IMR-90 (cell line): Measurements from ENCODE around the gene PIGH. TPM values are rescaled to one million over a fixed set of nuclear protein-coding genes. Genes with fewer than 3 reads are reported as not detected.

Experiments
- ATAC-seq: fragments of 200-7000 bp; cut with Tn5 transposase; 2 replicates; pipeline ENCODE4 v1.9.1; 2020; ENCODE audit warnings: low read depth, mild to moderate bottlenecking, moderate library complexity
- BruUV-seq: library from RNA; stranded (reverse); fragments of 400-500 nt; replicated peaks from 2 replicates; lab custom pipeline; 2021; lab: Mats Ljungman, UMichigan
- CTCF ChIA-PET: fragments of 300-600 bp; formaldehyde crosslinking; extraction: SDS; loops from one replicate; lab custom pipeline; 2021; ENCODE audit warnings: antibody characterized with exemption; lab: Yijun Ruan, JAX
- POLR2A ChIA-PET: fragments of 300-600 bp; sonication (Branson Sonifier 250); formaldehyde crosslinking; loops from one replicate; lab custom pipeline; 2022; ENCODE audit warnings: antibody characterized with exemption; ENCODE audit not compliant: unreplicated experiment; lab: Charles Lee
- DNase-seq: peaks from one replicate; pipeline ENCODE4 v3.0.0; 2013
- H2AFZ ChIP-seq: replicated peaks from 2 replicates; pipeline ENCODE3; 2013; ENCODE audit warnings: low read length, mild to moderate bottlenecking; ENCODE audit not compliant: poor library complexity
- H2AK5ac ChIP-seq: 2 replicates; pipeline ENCODE4 v1.6.1; 2013; ENCODE audit warnings: low read depth, low read length, inconsistent platforms
- H2AK9ac ChIP-seq: replicated peaks from 2 replicates; pipeline ENCODE3; 2013; ENCODE audit warnings: mild to moderate bottlenecking, low read depth, low read length, moderate library complexity; ENCODE audit not compliant: poor library complexity
- H2BK120ac ChIP-seq: 2 replicates; pipeline ENCODE4 v1.6.1; 2013; ENCODE audit warnings: low read depth, low read length, inconsistent platforms
- H2BK15ac ChIP-seq: 3 replicates; pipeline ENCODE4 v1.6.1; 2013; ENCODE audit warnings: low read depth, low read length, inconsistent platforms
- H2BK20ac ChIP-seq: 2 replicates; pipeline ENCODE4 v1.6.1; 2013; ENCODE audit warnings: low read depth, mild to moderate bottlenecking, inconsistent platforms, low read length, moderate library complexity
- H2BK5ac ChIP-seq: 2 replicates; pipeline ENCODE4 v1.6.1; 2013; ENCODE audit warnings: mild to moderate bottlenecking, low read depth, low read length, inconsistent platforms; ENCODE audit not compliant: poor library complexity, severe bottlenecking
- H3K14ac ChIP-seq: replicated peaks from 2 replicates; pipeline ENCODE4 v1.6.1; 2013; ENCODE audit warnings: low read depth, low read length, inconsistent platforms
- H3K18ac ChIP-seq: 2 replicates; pipeline ENCODE4 v1.6.1; 2013; ENCODE audit warnings: low read depth, low read length, control low read depth
- H3K23ac ChIP-seq: 2 replicates; pipeline ENCODE4 v1.6.1; 2013; ENCODE audit warnings: low read depth, low read length, inconsistent platforms
- H3K27ac ChIP-seq: 2 replicates; pipeline ENCODE4 v1.5.1; 2013; ENCODE audit warnings: mild to moderate bottlenecking, control low read depth, low read length; ENCODE audit not compliant: insufficient read depth
- H3K27me3 ChIP-seq: 2 replicates; pipeline ENCODE4 v1.6.1; 2013; ENCODE audit warnings: low read length; ENCODE audit not compliant: control insufficient read depth, insufficient read depth
- H3K36me3 ChIP-seq: 2 replicates; pipeline ENCODE4 v1.6.1; 2013; ENCODE audit warnings: low read length, mixed read lengths; ENCODE audit not compliant: control insufficient read depth, insufficient read depth
- H3K4ac ChIP-seq: 2 replicates; pipeline ENCODE4 v1.6.1; 2013; ENCODE audit warnings: low read depth, low read length, inconsistent platforms
- H3K4me1 ChIP-seq: 2 replicates; pipeline ENCODE4 v1.6.1; 2013; ENCODE audit warnings: low read length, mixed read lengths; ENCODE audit not compliant: control insufficient read depth, insufficient read depth
- H3K4me2 ChIP-seq: 2 replicates; pipeline ENCODE4 v1.6.1; 2013; ENCODE audit warnings: low read depth, mild to moderate bottlenecking, control low read depth, low read length, moderate library complexity
- H3K4me3 ChIP-seq: 2 replicates; pipeline ENCODE4 v1.5.1; 2013; ENCODE audit warnings: low read depth, mild to moderate bottlenecking, control low read depth, low read length, moderate library complexity; ENCODE audit not compliant: insufficient read depth
- H3K56ac ChIP-seq: 2 replicates; pipeline ENCODE4 v1.6.1; 2013; ENCODE audit warnings: low read length, inconsistent platforms; ENCODE audit not compliant: insufficient read depth; ENCODE audit errors: extremely low read depth
- H3K79me1 ChIP-seq, 2 experiments: 2 replicates each; pipeline ENCODE4 v1.6.1; 2013; ENCODE audit warnings: low read length in 2 of 2, inconsistent platforms in 1 of 2, low read depth in 1 of 2
- H3K9ac ChIP-seq: 2 replicates; pipeline ENCODE4 v1.6.1; 2013; ENCODE audit warnings: low read depth, low read length, control low read depth
- H3K9me1 ChIP-seq: 2 replicates; pipeline ENCODE4 v1.6.1; 2013; ENCODE audit warnings: low read length, inconsistent platforms; ENCODE audit not compliant: insufficient read depth
- H3K9me3 ChIP-seq: 2 replicates; pipeline ENCODE4 v1.6.1; 2013; ENCODE audit warnings: low read length; ENCODE audit not compliant: control insufficient read depth, insufficient read depth
- H4K20me1 ChIP-seq: 2 replicates; pipeline ENCODE4 v1.6.1; 2013; ENCODE audit warnings: low read length, inconsistent platforms; ENCODE audit not compliant: insufficient read depth
- H4K5ac ChIP-seq: 2 replicates; pipeline ENCODE4 v1.6.1; 2013; ENCODE audit warnings: mild to moderate bottlenecking, low read depth, low read length, control low read depth
- H4K8ac ChIP-seq, 2 experiments: 2 replicates each; pipeline ENCODE4 v1.6.1; 2013; ENCODE audit warnings: low read depth in 2 of 2, low read length in 2 of 2, control low read depth in 1 of 2, inconsistent platforms in 1 of 2
- H4K91ac ChIP-seq: 2 replicates; pipeline ENCODE4 v1.6.1; 2013; ENCODE audit warnings: low read depth, low read length, inconsistent platforms; ENCODE audit not compliant: insufficient read depth
- CEBPB ChIP-seq: IDR thresholded peaks from 2 replicates; pipeline ENCODE4 v1.6.1; 2012; ENCODE audit warnings: low read depth, low read length, improper control_type of control experiment
- CHD1 ChIP-seq: IDR thresholded peaks from 2 replicates; pipeline ENCODE4 v1.6.1; 2012; ENCODE audit warnings: low read depth, low read length, improper control_type of control experiment
- CTCF ChIP-seq: conservative IDR thresholded peaks from 2 replicates; pipeline ENCODE4 v1.5.1; 2012; ENCODE audit warnings: mild to moderate bottlenecking, low read depth, low read length, improper control_type of control experiment
- MAZ ChIP-seq: IDR thresholded peaks from 2 replicates; pipeline ENCODE4 v1.6.1; 2012; ENCODE audit warnings: low read depth, mild to moderate bottlenecking, low read length, improper control_type of control experiment, moderate library complexity, borderline replicate concordance
- MXI1 ChIP-seq: IDR thresholded peaks from 2 replicates; pipeline ENCODE4 v1.6.1; 2012; ENCODE audit warnings: low read depth, mild to moderate bottlenecking, low read length, moderate library complexity, borderline replicate concordance
- NFE2L2 ChIP-seq: fragments of 150-350 bp; IDR thresholded peaks from 2 replicates; pipeline ENCODE4 v1.6.1; 2016; ENCODE audit warnings: low read depth, mild to moderate bottlenecking, low read length
- USF2 ChIP-seq: fragments of 150-350 bp; IDR thresholded peaks from 2 replicates; pipeline ENCODE4 v1.6.1; 2017; ENCODE audit warnings: mild to moderate bottlenecking, antibody characterized with exemption, low read length, low read depth
- WGBS, 2 experiments: methylation state at CpG; one replicate each; pipeline versions ENCODE4 v1.1.5 to v1.1.7; 2013; ENCODE audit warnings: missing lambda C conversion rate in 2 of 2; ENCODE audit not compliant: insufficient read length in 1 of 2; ENCODE audit errors: extremely low coverage in 2 of 2; 5-methylcytosine and 5-hydroxymethylcytosine counted together
- dilution Hi-C: fragments of 300-500 bp; cut with HindIII; formaldehyde crosslinking; loops from one replicate; pipeline ENCODE4 v1.14.3; 2018; ENCODE audit warnings: low sequenced_read_pairs; ENCODE audit not compliant: unreplicated experiment
- in situ Hi-C: fragments of 300-500 bp; cut with MboI; formaldehyde crosslinking; loops from 3 replicates; pipeline ENCODE4 v1.14.3; 2019; ENCODE audit warnings: low sequenced_read_pairs, inconsistent platforms, mixed read lengths
- intact Hi-C: fragments of 100-400 bp; cut with micrococcal nuclease; formaldehyde crosslinking; loops from 2 replicates; pipeline ENCODE4 v1.10.0; 2022
- polyA plus RNA-seq, 3 experiments: library from polyadenylated mRNA; depleted of rRNA; stranded (reverse); fragments of >200 nt; gene quantifications; 2 replicates each; pipeline ENCODE4 v1.2.3, GENCODE V29; 2012; ENCODE audit warnings: low replicate concordance in 1 of 3
- total RNA-seq: library from RNA; depleted of rRNA; stranded (reverse); fragments of >200 nt; gene quantifications from 2 replicates; pipeline ENCODE4 v1.2.3, GENCODE V29; 2012

Gene PIGH
- total and polyA plus RNA-seq, 2 of the 4 experiments (the other 2 are of a cell fraction), result 7.9 to 13.5 TPM

- H4K5ac ChIP-seq, result no peak overlapping the region
- no peak overlapping the region for H4K91ac ChIP-seq
- no peak overlapping the region for H3K9ac ChIP-seq
- CTCF ChIA-PET, result interaction anchor here (5.2 kb wide), 1 partner anchor 7 kb away, joined by 24 read pairs; no protein-coding TSS in a partner anchor
- no peak overlapping the region for H2AK9ac ChIP-seq
- H3K4ac ChIP-seq, result no peak overlapping the region
- in situ Hi-C loops, result no loop called here
- no TSS peak for BruUV-seq
- no peak overlapping the region for H3K56ac ChIP-seq
- ATAC-seq (no peak), DNase-seq (no peak)
- no peak overlapping the region for H2BK5ac ChIP-seq
- no peak overlapping the region for H3K4me2 ChIP-seq
- H3K4me1 ChIP-seq, result no peaks in the 10 kb centered on the region
- H3K36me3 ChIP-seq, result no peaks in the 10 kb centered on the region
- WGBS, 2 experiments, result 55% methylated on average over 10 of the region's 16 CpGs; no CpG with 5 or more reads in 1 of the 2 experiments
- no peaks in the 10 kb centered on the region for H3K79me1 ChIP-seq
- H3K9me3 ChIP-seq, result no peaks in the 10 kb centered on the region
- no peak overlapping the region for H3K18ac ChIP-seq
- H2AK5ac ChIP-seq, result no peak overlapping the region
- no peak overlapping the region for H3K23ac ChIP-seq
- POLR2A ChIA-PET, result no interaction called here
- no peak overlapping the region for H2BK120ac ChIP-seq
- H2AFZ ChIP-seq, result no peak overlapping the region
- dilution Hi-C loops, result no loop called here
- H4K20me1 ChIP-seq, result no peaks in the 10 kb centered on the region
- TF ChIP-seq NFE2L2, result no peak
- no peak for TF ChIP-seq MAZ
- no peak for TF ChIP-seq CHD1
- no peak for TF ChIP-seq CTCF
- TF ChIP-seq CEBPB, result no peak
- no peak for TF ChIP-seq MXI1
- no peak for TF ChIP-seq USF2
- peaks cover 6% of the 10 kb centered on the region for H3K27me3 ChIP-seq
- H3K14ac ChIP-seq, result no peak overlapping the region
- no peak overlapping the region for H2BK15ac ChIP-seq
- intact Hi-C loops, result no loop called here
- 0 out of 2 replicates have a peak, but pooled peaks cover 3% of the 10 kb centered on the region for H3K9me1 ChIP-seq
- no peak overlapping the region for H2BK20ac ChIP-seq
- no peak overlapping the region for H3K4me3 ChIP-seq
- H3K27ac ChIP-seq, result no peak overlapping the region
- H4K8ac ChIP-seq, result no peak overlapping the region
Measured at GRCh38 chr14:67577909-67578749, 21.9 kb downstream of the PIGH start.
